Immature natural killer cell (primary cell): Measurements from ENCODE around the gene GPR21. TPM values are rescaled to one million over a fixed set of nuclear protein-coding genes. Genes with fewer than 3 reads are reported as not detected.

Experiments
- DNase-seq, 3 donors: peaks; one replicate each; pipeline ENCODE4 v3.0.0; 2022; ENCODE audit warnings: mixed read lengths in 1 of 3
- H3K27ac Mint-ChIP-seq, 6 donors: one replicate each; pipeline ENCODE4 v1.8.0; 2020; ENCODE audit warnings: mixed read lengths in 6 of 6, mild to moderate bottlenecking in 5 of 6, inconsistent platforms in 4 of 6, moderate library complexity in 3 of 6
- H3K27me3 Mint-ChIP-seq, 3 donors: one replicate each; pipeline ENCODE4 v1.8.0; 2020 to 2021; ENCODE audit warnings: low read depth in 3 of 3, mild to moderate bottlenecking in 3 of 3, mixed read lengths in 3 of 3, moderate library complexity in 3 of 3, inconsistent platforms in 1 of 3
- H3K36me3 Mint-ChIP-seq, 3 donors: one replicate each; pipeline ENCODE4 v1.8.0; 2020; ENCODE audit warnings: mixed read lengths in 3 of 3, inconsistent platforms in 2 of 3, mild to moderate bottlenecking in 2 of 3
- H3K4me1 Mint-ChIP-seq, 2 donors: one replicate each; pipeline ENCODE4 v1.8.0; 2020; ENCODE audit warnings: inconsistent platforms in 2 of 2, mild to moderate bottlenecking in 2 of 2, mixed read lengths in 2 of 2, moderate library complexity in 1 of 2
- H3K4me3 Mint-ChIP-seq, 5 donors: one replicate each; pipeline ENCODE4 v1.8.0; 2020; ENCODE audit warnings: mild to moderate bottlenecking in 5 of 5, mixed read lengths in 5 of 5, inconsistent platforms in 3 of 5, moderate library complexity in 3 of 5
- H3K9me3 Mint-ChIP-seq, 6 donors: one replicate each; pipeline ENCODE4 v1.8.0; 2020; ENCODE audit warnings: mild to moderate bottlenecking in 6 of 6, mixed read lengths in 6 of 6, inconsistent platforms in 4 of 6, moderate library complexity in 3 of 6
- polyA plus RNA-seq, 3 donors: library from polyadenylated mRNA; unstranded; fragments of 300-500 nt; fragmentation: Illumina TruSeq; gene quantifications; one replicate each; pipeline ENCODE4 v1.2.3, GENCODE V29; 2021

The GPR21 gene
- polyA plus RNA-seq, 3 donors from 2014 or later, result not detected

DNA sequence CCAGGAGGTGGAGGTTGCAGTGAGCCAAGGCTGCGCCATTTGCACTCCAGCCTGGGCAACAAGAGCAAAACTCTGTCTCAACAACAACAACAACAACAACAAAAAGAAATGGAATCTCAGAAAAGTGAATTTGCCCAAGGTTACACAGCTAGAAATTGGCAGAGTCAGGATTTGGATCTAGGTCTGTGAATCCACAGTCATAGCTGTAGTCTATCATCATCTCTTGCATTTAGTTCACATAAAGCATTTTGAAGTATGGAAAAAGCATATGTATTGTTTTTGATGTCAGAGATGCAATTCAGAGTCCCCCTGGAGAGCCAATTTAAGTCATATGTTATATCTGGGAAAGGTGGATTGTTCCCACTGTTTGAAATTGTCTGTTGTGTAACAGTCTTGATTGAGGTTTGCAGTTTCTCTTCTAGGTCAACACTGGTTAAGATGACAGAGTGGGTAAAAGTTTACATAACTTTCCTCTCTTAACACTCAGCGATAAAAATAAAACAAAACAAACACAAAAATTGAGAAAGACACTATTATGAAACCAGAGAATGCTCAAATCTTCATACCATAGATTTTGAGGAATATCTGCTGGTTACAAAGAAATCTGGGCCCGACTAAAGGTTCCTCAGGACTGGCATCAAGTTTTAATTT lies 21.5 kb upstream of the GPR21 start:
- Mint-ChIP-seq H3K9me3 (no peaks in the 10 kb centered on the region), H3K4me3 (no peak overlapping the region), H3K27me3 (no peaks in the 10 kb centered on the region), H3K4me1 (no peaks in the 10 kb centered on the region), H3K27ac (no peak overlapping the region), H3K36me3 (peaks cover 26 to 31% (median 27%) of the 10 kb centered on the region in 3 donors)
- DNase-seq, result no peak

DNA sequence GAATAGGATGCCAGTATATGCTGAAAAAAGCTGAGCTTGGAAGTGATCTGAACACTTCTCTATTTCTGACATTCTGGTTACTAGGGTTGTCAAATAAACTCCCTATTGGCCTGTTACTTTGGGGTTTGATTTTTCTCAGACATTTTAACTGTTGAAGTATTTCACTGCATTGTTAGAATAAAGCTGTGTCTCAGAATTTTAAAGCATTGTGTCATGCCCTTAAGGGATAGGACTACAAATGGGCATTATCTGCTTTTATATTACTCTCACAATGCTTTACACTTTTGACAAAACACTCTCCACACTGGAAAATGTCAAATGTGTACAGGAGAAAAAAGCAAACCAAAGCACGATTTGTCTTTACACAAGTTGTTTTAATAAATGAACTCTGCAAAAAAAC lies 16.8 kb upstream of the GPR21 start:
- H3K27me3 Mint-ChIP-seq, result no peaks in the 10 kb centered on the region
- H3K27ac Mint-ChIP-seq, result no peak overlapping the region
- no peak for DNase-seq
- H3K4me3 Mint-ChIP-seq, result no peak overlapping the region
- peaks cover 33 to 38% (median 37%) of the 10 kb centered on the region in 3 donors for H3K36me3 Mint-ChIP-seq
- no peaks in the 10 kb centered on the region for H3K4me1 Mint-ChIP-seq
- H3K9me3 Mint-ChIP-seq, result no peaks in the 10 kb centered on the region

DNA sequence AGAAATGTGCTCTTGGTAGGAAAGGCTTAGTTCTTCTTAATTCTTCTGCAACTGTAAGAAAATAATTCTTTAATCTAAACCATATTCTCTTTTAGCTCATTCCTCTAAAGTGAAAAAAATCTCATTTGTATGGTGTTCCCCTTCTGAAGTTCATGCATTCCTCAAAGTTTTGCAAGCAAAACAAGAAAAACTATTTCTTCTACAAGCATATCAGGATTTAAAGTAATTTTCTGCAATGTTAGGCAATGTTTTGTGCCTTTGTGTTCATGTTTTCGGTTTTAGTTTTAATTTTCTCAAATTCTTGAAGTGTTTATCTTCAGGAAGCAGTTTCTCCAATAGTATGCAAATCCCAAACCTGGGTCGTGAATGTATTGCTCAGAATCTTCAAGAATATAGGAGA lies 12.7 kb upstream of the GPR21 start:
- DNase-seq, result no peak
- Mint-ChIP-seq H3K27me3 (peaks cover 0 to 2% (median 0%) of the 10 kb centered on the region in 3 donors), H3K9me3 (no peaks in the 10 kb centered on the region), H3K36me3 (peaks cover 15 to 24% (median 16%) of the 10 kb centered on the region in 3 donors), H3K4me3 (no peak overlapping the region), H3K27ac (no peak overlapping the region), H3K4me1 (no peaks in the 10 kb centered on the region)

DNA sequence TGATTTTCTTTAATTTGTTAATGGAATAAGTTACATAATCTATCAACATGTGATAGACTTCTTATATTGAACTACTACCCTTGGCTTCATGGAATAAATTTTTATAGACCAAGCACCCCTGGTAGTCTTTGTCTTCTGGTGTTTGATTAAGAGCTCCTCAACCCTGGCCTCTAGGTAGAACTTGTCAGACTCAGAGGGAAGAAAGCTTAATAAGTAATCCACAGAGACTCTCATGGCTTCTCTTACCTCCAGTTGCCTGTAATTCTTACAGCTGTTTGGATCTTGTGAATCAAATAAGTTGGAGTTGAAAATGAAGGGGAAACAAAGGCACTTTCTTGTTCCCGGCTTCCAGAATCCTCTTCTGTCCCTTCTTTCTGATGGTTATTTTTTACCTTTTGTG lies 7.0 kb upstream of the GPR21 start:
- Mint-ChIP-seq H3K27ac (peak overlapping the region in 1 of 6 donors; percentile 20), H3K4me3 (no peak overlapping the region), H3K36me3 (peaks cover 15 to 24% (median 22%) of the 10 kb centered on the region in 3 donors), H3K9me3 (no peaks in the 10 kb centered on the region), H3K27me3 (peaks cover 0 to 2% (median 0%) of the 10 kb centered on the region in 3 donors), H3K4me1 (no peaks in the 10 kb centered on the region)
- DNase-seq, result no peak

DNA sequence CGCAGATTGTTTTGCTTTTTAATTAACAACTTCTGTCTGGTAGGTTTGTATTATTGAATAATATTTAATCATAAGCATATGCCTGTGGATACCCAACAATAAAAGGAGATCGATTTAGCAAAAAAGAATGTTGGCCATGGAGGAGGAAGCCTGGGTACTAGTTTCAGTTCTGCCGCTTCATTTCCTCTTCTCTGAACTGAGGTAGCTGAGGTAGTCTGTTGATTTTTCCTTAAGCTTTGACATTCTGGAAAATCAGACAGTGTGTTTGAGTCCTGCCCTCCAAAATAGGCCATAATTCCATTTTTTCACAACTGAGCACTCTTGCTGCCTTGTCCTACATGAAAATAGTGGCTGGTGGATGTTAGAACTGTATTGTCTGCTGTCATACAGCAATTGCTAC lies 6.0 kb upstream of the GPR21 start:
- Mint-ChIP-seq H3K9me3 (no peaks in the 10 kb centered on the region), H3K4me1 (no peaks in the 10 kb centered on the region), H3K4me3 (no peak overlapping the region), H3K27ac (no peak overlapping the region), H3K36me3 (peaks cover 12 to 20% (median 18%) of the 10 kb centered on the region in 3 donors), H3K27me3 (peaks cover 0 to 2% (median 0%) of the 10 kb centered on the region in 3 donors)
- DNase-seq, result no peak

DNA sequence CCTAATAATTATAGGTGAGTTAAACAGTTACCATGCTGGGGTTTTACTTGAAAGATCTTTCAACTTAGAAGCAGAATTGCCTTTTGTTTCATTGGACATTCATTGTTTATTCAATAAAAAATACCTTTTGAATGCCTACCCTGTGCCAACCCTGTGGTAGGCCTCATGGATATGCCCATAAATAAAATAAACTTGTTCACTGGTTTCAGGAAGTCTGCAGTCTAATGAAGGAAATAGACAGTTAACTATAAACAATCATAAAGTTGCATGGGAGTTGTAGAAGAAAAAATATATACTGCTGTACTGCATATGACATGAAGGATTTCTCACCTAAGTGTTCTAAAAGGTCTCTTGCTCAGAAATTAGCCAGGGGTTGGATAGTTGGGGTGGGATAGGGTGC lies 5.3 kb upstream of the GPR21 start:
- Mint-ChIP-seq H3K27ac (no peak overlapping the region), H3K9me3 (no peaks in the 10 kb centered on the region), H3K4me3 (no peak overlapping the region), H3K36me3 (peaks cover 12 to 18% (median 15%) of the 10 kb centered on the region in 3 donors), H3K4me1 (no peaks in the 10 kb centered on the region), H3K27me3 (peaks cover 0 to 2% (median 0%) of the 10 kb centered on the region in 3 donors)
- DNase-seq, result no peak

DNA sequence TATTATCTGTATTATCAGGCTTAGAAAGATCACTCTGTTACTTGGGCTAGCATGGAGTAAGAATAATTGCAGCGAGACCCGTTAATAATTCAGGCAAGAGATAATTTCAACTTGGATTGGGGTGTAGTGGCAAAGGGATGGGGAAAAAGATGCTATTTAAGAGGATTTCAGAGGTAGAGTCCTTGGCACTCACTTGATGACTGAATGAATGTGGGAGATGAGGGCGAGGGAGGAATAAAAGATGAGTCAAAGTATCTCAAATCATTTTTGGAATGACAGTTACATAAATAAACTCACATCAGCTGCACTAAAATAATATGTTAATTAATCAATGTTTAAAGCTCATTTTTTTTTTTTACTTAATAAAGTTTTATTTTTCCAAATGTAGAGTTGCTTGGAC lies 4.5 kb upstream of the GPR21 start:
- DNase-seq, result no peak
- Mint-ChIP-seq H3K27ac (peak overlapping the region in 1 of 6 donors; percentile 71), H3K4me3 (no peak overlapping the region), H3K27me3 (no peaks in the 10 kb centered on the region), H3K9me3 (no peaks in the 10 kb centered on the region), H3K36me3 (peaks cover 12 to 17% (median 14%) of the 10 kb centered on the region in 3 donors), H3K4me1 (no peaks in the 10 kb centered on the region)

DNA sequence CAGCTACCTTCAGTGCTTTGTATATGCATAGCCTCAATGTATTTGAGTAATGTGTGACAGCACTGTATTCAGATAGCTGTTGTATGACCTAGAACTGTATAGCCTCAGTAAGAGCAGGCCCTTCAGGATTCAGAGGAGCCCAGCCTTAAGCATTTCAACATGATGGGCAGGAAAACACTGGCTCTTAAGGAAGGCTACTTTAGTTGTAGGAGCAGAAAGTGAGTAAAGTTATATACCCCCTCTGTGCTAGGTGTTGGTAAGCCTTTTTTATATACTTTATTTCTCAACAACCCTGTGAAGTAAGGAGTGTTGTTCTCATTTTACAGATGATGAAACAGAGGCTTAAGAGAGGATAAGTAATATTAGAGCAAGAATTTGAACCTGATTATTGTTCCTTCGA lies 1.5 kb upstream of the GPR21 start:
- no peak for DNase-seq
- H3K4me3 Mint-ChIP-seq, result no peak overlapping the region
- H3K27ac Mint-ChIP-seq, result no peak overlapping the region
- no peaks in the 10 kb centered on the region for H3K9me3 Mint-ChIP-seq
- H3K4me1 Mint-ChIP-seq, result peaks cover 0 to 3% of the 10 kb centered on the region in 2 donors
- H3K36me3 Mint-ChIP-seq, result peaks cover 7 to 22% (median 15%) of the 10 kb centered on the region in 3 donors
- H3K27me3 Mint-ChIP-seq, result no peaks in the 10 kb centered on the region

DNA sequence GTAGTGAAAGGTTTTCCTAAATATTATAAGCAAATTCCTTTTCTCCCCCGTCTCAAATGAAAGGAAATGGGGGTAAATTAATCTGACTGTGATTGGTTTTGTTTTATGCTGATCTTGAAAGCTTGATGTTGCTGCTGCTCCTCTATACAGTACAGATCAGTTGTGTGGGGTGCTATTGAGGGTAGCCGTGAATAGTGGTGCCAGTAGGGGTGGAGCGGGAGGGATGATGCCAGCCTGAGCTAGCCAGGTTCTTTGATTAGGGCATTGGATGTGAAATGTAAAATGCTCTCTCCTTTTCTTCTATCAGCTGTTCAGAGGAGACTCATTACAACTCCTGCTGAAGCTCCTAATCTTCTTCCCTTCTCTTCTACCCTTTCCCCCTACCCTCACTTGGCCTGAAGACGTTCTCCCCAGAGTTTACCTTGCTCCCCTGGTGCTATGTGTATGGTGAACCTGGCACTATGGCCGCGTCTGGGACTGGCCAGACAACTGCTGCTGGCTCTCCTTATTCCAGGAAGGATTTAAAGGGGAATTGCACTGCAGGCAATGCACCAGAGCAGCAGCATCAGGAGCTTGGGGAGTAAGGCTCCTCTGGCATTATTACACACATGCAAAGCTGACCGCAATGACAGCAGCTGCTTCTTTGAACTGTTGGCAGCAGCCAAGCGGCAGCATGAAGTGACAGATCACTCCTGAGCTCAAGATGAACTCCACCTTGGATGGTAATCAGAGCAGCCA lies 566 bp downstream of the GPR21 start:
- Mint-ChIP-seq H3K9me3 (no peaks in the 10 kb centered on the region), H3K27ac (peak overlapping the region in 1 of 6 donors; percentile 68), H3K4me3 (no peak overlapping the region), H3K4me1 (peaks cover 0 to 3% of the 10 kb centered on the region in 2 donors), H3K27me3 (no peaks in the 10 kb centered on the region), H3K36me3 (peaks cover under 1 to 17% (median 14%) of the 10 kb centered on the region in 3 donors)
- no peak for DNase-seq

DNA sequence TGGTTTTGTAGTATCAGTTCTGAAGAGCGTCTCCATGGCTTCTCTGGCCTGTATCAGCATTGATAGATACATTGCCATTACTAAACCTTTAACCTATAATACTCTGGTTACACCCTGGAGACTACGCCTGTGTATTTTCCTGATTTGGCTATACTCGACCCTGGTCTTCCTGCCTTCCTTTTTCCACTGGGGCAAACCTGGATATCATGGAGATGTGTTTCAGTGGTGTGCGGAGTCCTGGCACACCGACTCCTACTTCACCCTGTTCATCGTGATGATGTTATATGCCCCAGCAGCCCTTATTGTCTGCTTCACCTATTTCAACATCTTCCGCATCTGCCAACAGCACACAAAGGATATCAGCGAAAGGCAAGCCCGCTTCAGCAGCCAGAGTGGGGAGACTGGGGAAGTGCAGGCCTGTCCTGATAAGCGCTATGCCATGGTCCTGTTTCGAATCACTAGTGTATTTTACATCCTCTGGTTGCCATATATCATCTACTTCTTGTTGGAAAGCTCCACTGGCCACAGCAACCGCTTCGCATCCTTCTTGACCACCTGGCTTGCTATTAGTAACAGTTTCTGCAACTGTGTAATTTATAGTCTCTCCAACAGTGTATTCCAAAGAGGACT lies 1.5 kb downstream of the GPR21 start:
- Mint-ChIP-seq H3K4me1 (peaks cover 0 to 3% of the 10 kb centered on the region in 2 donors), H3K27me3 (no peaks in the 10 kb centered on the region), H3K9me3 (no peaks in the 10 kb centered on the region), H3K36me3 (peaks cover 0 to 17% (median 14%) of the 10 kb centered on the region in 3 donors), H3K27ac (no peak overlapping the region), H3K4me3 (no peak overlapping the region)
- DNase-seq, result no peak

DNA sequence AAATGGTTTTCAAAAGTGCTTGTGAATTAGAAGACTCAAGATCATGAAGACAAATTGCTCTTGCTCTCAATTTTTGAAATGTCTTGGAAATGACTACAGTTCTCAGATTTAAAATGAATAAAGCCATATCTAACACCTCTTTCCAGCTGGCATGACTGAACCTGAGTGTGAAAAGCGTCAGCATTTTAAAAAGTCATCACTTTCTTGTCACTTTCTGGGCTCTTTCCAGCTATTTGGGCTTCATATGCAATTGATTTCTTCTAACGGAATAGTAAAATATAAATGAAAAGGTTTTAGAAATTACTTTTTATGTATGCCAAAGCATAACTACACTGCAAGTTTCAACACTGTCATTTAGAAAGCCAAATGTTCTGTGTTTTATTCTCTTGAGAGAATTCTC lies 2.3 kb downstream of the GPR21 start:
- no peak overlapping the region for H3K4me3 Mint-ChIP-seq
- DNase-seq, result no peak
- H3K27ac Mint-ChIP-seq, result no peak overlapping the region
- no peaks in the 10 kb centered on the region for H3K9me3 Mint-ChIP-seq
- H3K4me1 Mint-ChIP-seq, result peaks cover 0 to 3% of the 10 kb centered on the region in 2 donors
- no peaks in the 10 kb centered on the region for H3K27me3 Mint-ChIP-seq
- peaks cover 0 to 17% (median 14%) of the 10 kb centered on the region in 3 donors for H3K36me3 Mint-ChIP-seq

DNA sequence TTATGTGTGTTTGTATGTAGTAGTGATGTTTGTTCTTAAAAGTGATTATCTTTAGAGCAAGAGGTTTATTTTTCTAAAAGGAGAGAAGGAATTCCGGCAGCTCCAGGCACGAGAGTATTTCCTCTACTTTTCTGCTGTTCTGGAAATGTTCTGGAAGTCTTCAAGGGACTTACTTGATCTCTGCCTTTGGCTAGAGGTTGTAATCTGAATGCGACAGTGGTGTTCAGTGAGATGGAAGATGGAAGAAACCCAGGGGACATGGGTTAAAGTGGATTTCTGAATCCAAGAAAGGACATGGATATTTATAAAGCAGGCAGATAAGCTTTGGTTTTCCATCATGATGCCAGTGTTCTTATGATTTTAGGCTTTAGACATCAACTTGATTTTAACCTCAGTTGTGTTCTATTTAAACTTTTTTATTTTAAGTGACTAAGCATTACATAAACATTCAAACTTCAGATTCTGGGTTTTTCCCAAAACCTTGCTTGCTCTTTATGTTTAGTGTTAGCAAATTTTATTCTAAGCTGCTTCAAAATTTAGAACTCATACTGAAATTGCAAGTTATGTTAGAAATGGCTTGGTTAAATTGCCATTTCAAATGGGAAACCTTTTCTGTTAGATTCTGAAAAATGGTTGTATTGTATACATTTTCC lies 3.6 kb downstream of the GPR21 start:
- H3K4me3 Mint-ChIP-seq, result no peak overlapping the region
- peaks cover 0 to 3% (median 0%) of the 10 kb centered on the region in 6 donors for H3K9me3 Mint-ChIP-seq
- DNase-seq, result no peak
- H3K36me3 Mint-ChIP-seq, result peaks cover 0 to 21% (median 15%) of the 10 kb centered on the region in 3 donors
- peaks cover 0 to 3% of the 10 kb centered on the region in 2 donors for H3K4me1 Mint-ChIP-seq
- H3K27me3 Mint-ChIP-seq, result no peaks in the 10 kb centered on the region
- H3K27ac Mint-ChIP-seq, result no peak overlapping the region

DNA sequence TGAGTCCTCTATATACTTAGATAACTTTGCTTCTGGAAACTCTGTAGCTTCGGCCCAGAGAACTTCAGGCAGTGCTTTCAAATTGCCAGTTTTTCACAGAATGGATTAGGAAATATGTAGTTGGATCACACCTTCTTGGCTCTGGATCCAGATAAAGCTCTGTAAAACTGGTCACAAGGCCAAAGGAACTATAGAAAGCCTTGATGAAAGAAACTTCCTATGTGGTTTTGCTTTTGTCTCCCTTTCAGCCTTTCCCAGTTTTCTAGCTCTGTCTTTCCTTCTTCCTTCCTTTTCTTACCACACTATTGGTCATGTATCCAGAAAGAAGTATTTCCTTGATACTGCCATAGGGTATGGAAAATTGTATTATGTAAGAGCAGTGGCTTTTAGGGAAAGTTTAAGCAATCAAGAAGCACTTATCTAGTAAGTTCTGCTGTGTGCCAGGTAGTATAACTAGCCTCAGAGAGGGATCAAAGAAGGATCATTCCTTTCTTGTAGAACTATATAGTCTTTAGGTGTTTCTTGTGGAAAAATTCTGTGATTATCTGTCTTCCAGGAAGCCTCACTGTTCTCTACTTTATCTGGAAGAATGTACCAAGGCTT lies 6.3 kb downstream of the GPR21 start:
- no peak for DNase-seq
- no peak overlapping the region for H3K4me3 Mint-ChIP-seq
- peaks cover 0 to 5% (median 0%) of the 10 kb centered on the region in 6 donors for H3K9me3 Mint-ChIP-seq
- H3K36me3 Mint-ChIP-seq, result peaks cover 12 to 36% (median 30%) of the 10 kb centered on the region in 3 donors
- peaks cover 0 to 3% of the 10 kb centered on the region in 2 donors for H3K4me1 Mint-ChIP-seq
- peaks cover 0 to 1% (median 0%) of the 10 kb centered on the region in 3 donors for H3K27me3 Mint-ChIP-seq
- no peak overlapping the region for H3K27ac Mint-ChIP-seq
